Liver (tissue), 9 donors: ENCODE data around the gene ZMYND19. TPM values are rescaled to one million over a fixed set of nuclear protein-coding genes. Genes with fewer than 3 reads are reported as not detected.

Source experiments
- DNase-seq: peaks from one replicate; pipeline ENCODE4 v3.0.0-alpha.2; 2017; ENCODE audit warnings: low spot score
- H3K27ac ChIP-seq, 2 donors: one replicate each; pipeline ENCODE4 v1.7.0; 2013; ENCODE audit warnings: inconsistent platforms in 2 of 2, low read length in 2 of 2, control low read depth in 1 of 2, low read depth in 1 of 2, mild to moderate bottlenecking in 1 of 2
- H3K27me3 ChIP-seq, 4 donors: one replicate each; pipeline versions ENCODE4 v1.6.1 to v1.7.0; 2013; ENCODE audit warnings: low read length in 3 of 4, inconsistent platforms in 1 of 4, mild to moderate bottlenecking in 1 of 4, moderate library complexity in 1 of 4; ENCODE audit not compliant: control insufficient read depth in 4 of 4, insufficient read depth in 4 of 4
- H3K36me3 ChIP-seq, 4 donors: one replicate each; pipeline versions ENCODE4 v1.6.1 to v1.7.0; 2013; ENCODE audit warnings: low read length in 3 of 4, mild to moderate bottlenecking in 3 of 4, low read depth in 1 of 4, moderate library complexity in 1 of 4; ENCODE audit not compliant: control insufficient read depth in 4 of 4, insufficient read depth in 3 of 4
- H3K4me1 ChIP-seq, 4 donors: one replicate each; pipeline versions ENCODE4 v1.6.1 to v1.7.0; 2013; ENCODE audit warnings: low read length in 3 of 4, mild to moderate bottlenecking in 3 of 4, moderate library complexity in 1 of 4; ENCODE audit not compliant: control insufficient read depth in 4 of 4, insufficient read depth in 4 of 4
- H3K4me3 ChIP-seq, 3 donors: one replicate each; pipeline versions ENCODE4 v1.6.1 to v1.7.0; 2013; ENCODE audit warnings: low read length in 3 of 3, control low read depth in 1 of 3, low read depth in 1 of 3, mild to moderate bottlenecking in 1 of 3
- H3K9ac ChIP-seq, 2 donors: one replicate each; pipeline ENCODE4 v1.7.0; 2013; ENCODE audit warnings: low read length in 2 of 2, mild to moderate bottlenecking in 2 of 2, moderate library complexity in 2 of 2, control low read depth in 1 of 2, low read depth in 1 of 2
- H3K9me3 ChIP-seq, 4 donors: one replicate each; pipeline versions ENCODE4 v1.6.1 to v1.7.0; 2013; ENCODE audit warnings: low read length in 3 of 4; ENCODE audit not compliant: control insufficient read depth in 4 of 4
- ATF3 ChIP-seq: IDR thresholded peaks from 2 replicates; pipeline ENCODE4 v1.6.1; 2016; ENCODE audit warnings: antibody characterized with exemption
- CTCF ChIP-seq: fragments of 150-350 bp; IDR thresholded peaks from 2 replicates; pipeline ENCODE4 v1.5.1; 2017; ENCODE audit warnings: improper control_type of control experiment, low read depth, low read length; ENCODE audit not compliant: missing input control
- EGR1 ChIP-seq, 2 donors: IDR thresholded peaks; 2 replicates each; pipeline ENCODE4 v1.6.1; 2016 to 2018; ENCODE audit warnings: antibody characterized with exemption in 2 of 2, low read depth in 2 of 2
- FOXA2 ChIP-seq: IDR thresholded peaks from 2 replicates; pipeline ENCODE4 v1.6.1; 2016; ENCODE audit warnings: antibody characterized with exemption
- GABPA ChIP-seq, 2 donors: IDR thresholded peaks in 1 of 2; conservative IDR thresholded peaks in 1 of 2; 2 replicates each; pipeline ENCODE4 v1.6.1; 2016; ENCODE audit warnings: antibody characterized with exemption in 2 of 2, mild to moderate bottlenecking in 1 of 2, moderate library complexity in 1 of 2
- HNF4A ChIP-seq, 2 donors: conservative IDR thresholded peaks; 2 replicates each; pipeline ENCODE4 v1.6.1; 2016; ENCODE audit warnings: antibody characterized with exemption in 2 of 2, mild to moderate bottlenecking in 2 of 2
- HNF4G ChIP-seq: IDR thresholded peaks from 2 replicates; pipeline ENCODE4 v1.6.1; 2016; ENCODE audit warnings: antibody characterized with exemption
- MAX ChIP-seq: IDR thresholded peaks from 2 replicates; pipeline ENCODE4 v1.6.1; 2016; ENCODE audit warnings: antibody characterized with exemption
- RAD21 ChIP-seq, 2 donors: IDR thresholded peaks; 2 replicates each; pipeline ENCODE4 v1.6.1; 2016; ENCODE audit warnings: antibody characterized with exemption in 2 of 2, mild to moderate bottlenecking in 2 of 2
- REST ChIP-seq: IDR thresholded peaks from 2 replicates; pipeline ENCODE4 v1.6.1; 2016; ENCODE audit warnings: antibody characterized with exemption, mild to moderate bottlenecking
- RXRA ChIP-seq, 2 donors: IDR thresholded peaks; 2 replicates each; pipeline ENCODE4 v1.6.1; 2017 to 2018; ENCODE audit warnings: antibody characterized with exemption in 2 of 2, mild to moderate bottlenecking in 1 of 2
- SP1 ChIP-seq: IDR thresholded peaks from 2 replicates; pipeline ENCODE4 v1.6.1; 2018; ENCODE audit warnings: antibody characterized with exemption, mild to moderate bottlenecking
- TAF1 ChIP-seq: conservative IDR thresholded peaks from 2 replicates; pipeline ENCODE4 v1.6.1; 2016; ENCODE audit warnings: antibody characterized with exemption, mild to moderate bottlenecking
- YY1 ChIP-seq: IDR thresholded peaks from 2 replicates; pipeline ENCODE4 v1.6.1; 2016; ENCODE audit warnings: antibody characterized with exemption, mild to moderate bottlenecking
- ZBTB33 ChIP-seq: IDR thresholded peaks from 2 replicates; pipeline ENCODE4 v1.6.1; 2016; ENCODE audit warnings: antibody characterized with exemption
- WGBS: extraction: QIAGEN DNeasy Blood & Tissue Kit; methylation state at CpG from one replicate; pipeline ENCODE4 v1.1.7; 2013; 5-methylcytosine and 5-hydroxymethylcytosine counted together
- polyA plus RNA-seq, 2 donors: library from polyadenylated mRNA; stranded (reverse) in 1 of 2; unstranded in 1 of 2; fragments of 200-250 nt in 1 of 2; fragments of >200 nt in 1 of 2; fragmentation: Nextera tagmentation in 1 of 2; extraction: Ambion mirVana in 1 of 2; gene quantifications; one replicate each; pipeline versions ENCODE4 v1.2.1 to v1.2.3, GENCODE V29; 2013 to 2015
- total RNA-seq, 2 donors: library from RNA; depleted of rRNA; stranded (reverse); fragments of >200 nt; gene quantifications; one replicate each; pipeline ENCODE4 v1.2.3, GENCODE V29; 2014
- donor health status: healthy.
- donor health status: healthy.
- donor health status: healthy.
- donor health status: healthy.
- donor health status: healthy.

The ZMYND19 gene
- total and polyA plus RNA-seq, 4 donors = 2.4 to 7.1 (median 7.0) TPM

- Histone ChIP-seq H3K27me3 (no peaks in the 10 kb centered on the region), H3K9ac (no peak overlapping the region), H3K4me3 (no peak overlapping the region), H3K9me3 (no peaks in the 10 kb centered on the region), H3K4me1 (peaks cover 5 to 20% (median 12%) of the 10 kb centered on the region in 4 donors), H3K27ac (no peak overlapping the region), H3K36me3 (peaks cover 9 to 28% (median 15%) of the 10 kb centered on the region in 4 donors)
- 96% methylated on average over 14 of the region's 14 CpGs for WGBS
- no peak for DNase-seq
- TF ChIP-seq EGR1 (IDR thresholded peaks at IDR 0.05; ENCODE audit: low read depth in 2 of 2) = no peak
- TF ChIP-seq ATF3 = no peak
- no peak for TF ChIP-seq REST
- TF ChIP-seq MAX = no peak
- no peak for TF ChIP-seq CTCF
- TF ChIP-seq RAD21 (IDR thresholded peaks at IDR 0.05) = no peak
- no peak for TF ChIP-seq TAF1
- no peak for TF ChIP-seq HNF4A (conservative IDR thresholded peaks at IDR 0.05)
- no peak for TF ChIP-seq HNF4G
- TF ChIP-seq YY1 = no peak
- TF ChIP-seq GABPA (IDR thresholded peaks at IDR 0.05 in 1 of 2, conservative IDR thresholded peaks at IDR 0.05 in 1 of 2) = no peak
- TF ChIP-seq ZBTB33 = no peak
These were observed 3.5 kb downstream of the ZMYND19 start for GRCh38 chr9:137586854-137587253.

GRCh38 chr9:137583957-137584356 lies 6.4 kb downstream of the ZMYND19 start:
- DNase-seq = no peak
- 90% methylated on average over 8 of the region's 8 CpGs for WGBS
- Histone ChIP-seq H3K9ac (no peak overlapping the region), H3K36me3 (peaks cover 9 to 33% (median 17%) of the 10 kb centered on the region in 4 donors), H3K4me1 (peaks cover 0 to 14% (median 2%) of the 10 kb centered on the region in 4 donors), H3K27me3 (no peaks in the 10 kb centered on the region), H3K9me3 (no peaks in the 10 kb centered on the region), H3K4me3 (no peak overlapping the region), H3K27ac (no peak overlapping the region)
- TF ChIP-seq RXRA (IDR thresholded peaks at IDR 0.05) (no peak), FOXA2 (no peak), YY1 (no peak), SP1 (no peak), ZBTB33 (no peak)
